ENCODE data around the gene SLC45A1. TPM values are rescaled to one million over a fixed set of nuclear protein-coding genes. Genes with fewer than 3 reads are reported as not detected.
A peak's percentile ranks its signal among the peaks of the same experiment; 100 is the strongest.

The SLC45A1 gene
- total and polyA plus RNA-seq, 9 of the 15 experiments (the other 6 are each of a cell fraction or from before 2014, with no cell fraction given), result not detected

- in situ Hi-C loops (cut with MboI) (no loop called here), intact Hi-C loops (cut with micrococcal nuclease) (no loop called here)
- Histone ChIP-seq H3K36me3 (ENCODE audit: control insufficient read depth, insufficient read depth, low read length) (peaks cover 4% of the 10 kb centered on the region; the same call in 2 of the 3 replicates), H3K4me2 (ENCODE audit: insufficient read depth, low read length) (no peak overlapping the region), H3K9me3 (replicated peaks; ENCODE audit: control insufficient read depth, insufficient read depth, low read depth, low read length) (no peaks in the 10 kb centered on the region), H3K27ac (ENCODE audit: extremely low read depth, low read depth, low read length) (no peak overlapping the region), H3K9ac (ENCODE audit: insufficient read depth in 1 of 2, low read depth in 2 of 2, low read length in 2 of 2) (no peak overlapping the region; a peak in 1 of 4 replicates), H3K79me2 (ENCODE audit: control insufficient read depth, insufficient read depth, low read length) (peaks cover 5% of the 10 kb centered on the region; the same call in 2 of the 3 replicates), H3K9me1 (ENCODE audit: control insufficient read depth, insufficient read depth, low read length) (no peaks in the 10 kb centered on the region), H3K4me1 (replicated peaks in 1 of 2; ENCODE audit: control insufficient read depth in 2 of 2, insufficient read depth in 2 of 2, low read length in 2 of 2) (peaks cover 16 to 47% of the 10 kb centered on the region in 2 experiments), H3K4me3 (no peak overlapping the region), H4K20me1 (replicated peaks; ENCODE audit: control insufficient read depth, insufficient read depth, low read length) (peaks cover 23% of the 10 kb centered on the region), H2AFZ (ENCODE audit: low read depth, low read length) (no peak overlapping the region), H3K27me3 (ENCODE audit: control insufficient read depth in 2 of 2, insufficient read depth in 2 of 2, low read length in 2 of 2) (no peaks in the 10 kb centered on the region)
- 45% methylated on average over 7 of the region's 7 CpGs for WGBS (ENCODE audit: insufficient coverage, low coverage, missing lambda C conversion rate)
- ChIA-PET POLR2A (interaction anchor here (1.0 to 1.1 kb wide), 2 partner anchors 11 to 17 kb away, joined by 3 to 4 read pairs; no protein-coding TSS in a partner anchor), CTCF (ENCODE audit: low intra/inter-chr PET ratio) (no interaction called here)
- DNase-seq (ENCODE audit: extremely low read depth in 1 of 4, low spot score in 3 of 4), result peak in 2 of 4 experiments; percentile 50 to 52
- no peak for FAIRE-seq
- peak; percentile 26; the same call in 2 of the 3 replicates for ATAC-seq
- no TSS peak for BruUV-seq (replicated peaks)
- TF ChIP-seq ZBTB26 (CRISPR knock-in tag; IDR thresholded peaks at IDR 0.05), result no peak
- TF ChIP-seq TAL1 (IDR thresholded peaks at IDR 0.05), result peak; percentile 76; the same call in 1 of the 2 replicates
- peak; percentile 11; the same call in 1 of the 2 replicates for TF ChIP-seq EP300 (IDR thresholded peaks at IDR 0.05; ENCODE audit: low read length)
- no peak for TF ChIP-seq RUNX1 (IDR thresholded peaks at IDR 0.05; ENCODE audit: low read depth)
- peak; percentile 56 for TF ChIP-seq GATA2 (CRISPR knock-in tag; IDR thresholded peaks at IDR 0.05)
- TF ChIP-seq MAFK (IDR thresholded peaks at IDR 0.05; ENCODE audit: low read length), result no peak
- peak; percentile 65; the same call in 1 of the 2 replicates for TF ChIP-seq NCOR1 (IDR thresholded peaks at IDR 0.05)
- TF ChIP-seq ZBTB33 (CRISPR knock-in tag; IDR thresholded peaks at IDR 0.05), result no peak
- peak; percentile 36; the same call in 1 of the 2 replicates for TF ChIP-seq TEAD4 (IDR thresholded peaks at IDR 0.05; ENCODE audit: low read length)
- no peak for TF ChIP-seq TEAD4 (CRISPR knock-in tag; IDR thresholded peaks at IDR 0.05; ENCODE audit: borderline replicate concordance)
- TF ChIP-seq MTA2 (IDR thresholded peaks at IDR 0.05; ENCODE audit: low read depth), result 0 out of 2 replicates have a peak, but pooled peaks have one; percentile 43
- no peak for TF ChIP-seq MTF1 (CRISPR knock-in tag; IDR thresholded peaks at IDR 0.05; ENCODE audit: borderline replicate concordance)
- TF ChIP-seq PRDM10 (IDR thresholded peaks at IDR 0.05; ENCODE audit: partially characterized antibody), result peak; percentile 45
- peak; percentile 70 for TF ChIP-seq ARID1B (IDR thresholded peaks at IDR 0.05)
- peak; percentile 78 for TF ChIP-seq TCF3 (CRISPR knock-in tag; IDR thresholded peaks at IDR 0.05)
- no peak for TF ChIP-seq NELFE (IDR thresholded peaks at IDR 0.05; ENCODE audit: insufficient read depth, insufficient read length)
- peak; percentile 34 for TF ChIP-seq HNRNPLL (IDR thresholded peaks at IDR 0.05; ENCODE audit: low read depth, low read length, poor library complexity, severe bottlenecking)
- 0 out of 2 replicates have a peak, but pooled peaks have one; percentile 20 for TF ChIP-seq CTBP1 (IDR thresholded peaks at IDR 0.05; ENCODE audit: borderline replicate concordance)
These were observed 74.6 kb downstream of the SLC45A1 start for GRCh38 chr1:8392522-8392921.

All from K562 (cell line).